ENCODE data around the gene KLHL26.
"Not testable (repeated sequence)": the region's sequence is repeated elsewhere in the genome, so short reads cannot be mapped to it uniquely, and the experiment has no call there.

Gene KLHL26

DNA sequence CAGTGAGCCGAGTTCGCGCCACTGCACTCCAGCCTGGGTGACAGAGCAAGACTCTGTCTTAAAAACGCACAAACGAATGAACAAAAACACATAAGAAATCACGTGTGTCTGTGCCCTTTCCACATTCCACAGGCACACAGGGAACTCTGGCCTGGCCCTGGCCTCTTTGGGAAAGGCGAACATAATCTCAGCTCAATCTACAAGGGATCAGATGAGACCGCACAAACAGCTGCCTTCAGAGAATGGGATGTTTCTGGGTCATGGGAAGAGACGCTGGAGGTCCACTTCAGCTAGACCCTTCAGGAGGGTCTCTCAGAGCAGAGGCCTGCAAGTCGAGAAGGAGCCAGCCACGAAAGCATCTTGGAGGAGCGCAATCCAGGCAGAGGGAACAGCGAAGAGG, 40.3 kb downstream of the KLHL26 start:
- TF ChIP-seq, protein P1, sequence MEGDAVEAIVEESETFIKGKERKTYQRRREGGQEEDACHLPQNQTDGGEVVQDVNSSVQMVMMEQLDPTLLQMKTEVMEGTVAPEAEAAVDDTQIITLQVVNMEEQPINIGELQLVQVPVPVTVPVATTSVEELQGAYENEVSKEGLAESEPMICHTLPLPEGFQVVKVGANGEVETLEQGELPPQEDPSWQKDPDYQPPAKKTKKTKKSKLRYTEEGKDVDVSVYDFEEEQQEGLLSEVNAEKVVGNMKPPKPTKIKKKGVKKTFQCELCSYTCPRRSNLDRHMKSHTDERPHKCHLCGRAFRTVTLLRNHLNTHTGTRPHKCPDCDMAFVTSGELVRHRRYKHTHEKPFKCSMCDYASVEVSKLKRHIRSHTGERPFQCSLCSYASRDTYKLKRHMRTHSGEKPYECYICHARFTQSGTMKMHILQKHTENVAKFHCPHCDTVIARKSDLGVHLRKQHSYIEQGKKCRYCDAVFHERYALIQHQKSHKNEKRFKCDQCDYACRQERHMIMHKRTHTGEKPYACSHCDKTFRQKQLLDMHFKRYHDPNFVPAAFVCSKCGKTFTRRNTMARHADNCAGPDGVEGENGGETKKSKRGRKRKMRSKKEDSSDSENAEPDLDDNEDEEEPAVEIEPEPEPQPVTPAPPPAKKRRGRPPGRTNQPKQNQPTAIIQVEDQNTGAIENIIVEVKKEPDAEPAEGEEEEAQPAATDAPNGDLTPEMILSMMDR (IDR thresholded peaks at IDR 0.05; ENCODE audit: low read depth, low read length, missing control alignments) = no peak
- DNase-seq (ENCODE audit: low read depth) = no peak
- in situ Hi-C loops (cut with HindIII; ENCODE audit: low sequenced_read_pairs) = no loop called here

DNA sequence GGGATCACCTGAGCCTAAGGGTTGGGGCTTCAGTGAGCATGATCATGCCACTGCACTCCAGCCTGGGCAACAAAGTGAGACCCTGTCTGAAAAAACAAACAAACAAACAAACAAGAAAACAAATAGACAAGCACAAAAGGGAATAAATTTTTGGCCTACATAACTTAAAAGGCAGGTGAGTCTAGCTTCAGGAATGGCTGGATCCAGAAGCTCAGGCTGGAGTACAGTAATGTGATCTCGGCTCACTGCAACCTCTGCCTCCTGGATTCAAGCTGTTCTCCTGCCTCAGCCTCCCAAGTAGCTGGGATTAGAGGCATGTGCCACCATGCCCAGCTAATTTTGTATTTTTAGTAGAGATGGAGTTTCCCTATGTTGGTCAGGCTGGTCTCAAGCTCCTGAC, 43.3 kb downstream of the KLHL26 start:
- in situ Hi-C loops (cut with HindIII; ENCODE audit: low sequenced_read_pairs); H3K4me3 ChIP-seq (ENCODE audit: low read depth, low read length); DNase-seq (ENCODE audit: low read depth): not testable (repeated sequence)

More for the DNA sequence above, 40.3 kb downstream of the KLHL26 start:
- H3K4me3 ChIP-seq (ENCODE audit: low read depth, low read length) = no peak overlapping the region

DNA sequence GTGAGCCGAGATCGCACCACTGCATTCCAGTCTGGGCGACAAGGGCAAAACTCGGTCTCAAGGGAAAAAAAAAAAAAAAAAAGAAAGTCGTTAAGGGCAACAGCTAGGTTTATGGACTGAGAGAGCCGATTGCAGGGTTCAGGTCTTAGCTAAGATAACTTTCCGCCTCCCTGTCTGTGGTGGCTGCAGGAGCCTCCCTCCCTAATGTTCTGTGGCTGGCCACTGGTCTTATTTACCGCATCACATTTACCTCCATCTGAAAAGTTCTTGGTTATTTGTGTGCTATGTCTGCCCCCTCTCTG, 45.9 kb downstream of the KLHL26 start:
- peak overlapping the region; percentile 56 for H3K4me3 ChIP-seq (ENCODE audit: low read depth, low read length)
- DNase-seq (ENCODE audit: low read depth) = no peak
- TF ChIP-seq, protein P1 (IDR thresholded peaks at IDR 0.05; ENCODE audit: low read depth, low read length, missing control alignments) = no peak
- in situ Hi-C loops (cut with HindIII; ENCODE audit: low sequenced_read_pairs) = no loop called here

DNA sequence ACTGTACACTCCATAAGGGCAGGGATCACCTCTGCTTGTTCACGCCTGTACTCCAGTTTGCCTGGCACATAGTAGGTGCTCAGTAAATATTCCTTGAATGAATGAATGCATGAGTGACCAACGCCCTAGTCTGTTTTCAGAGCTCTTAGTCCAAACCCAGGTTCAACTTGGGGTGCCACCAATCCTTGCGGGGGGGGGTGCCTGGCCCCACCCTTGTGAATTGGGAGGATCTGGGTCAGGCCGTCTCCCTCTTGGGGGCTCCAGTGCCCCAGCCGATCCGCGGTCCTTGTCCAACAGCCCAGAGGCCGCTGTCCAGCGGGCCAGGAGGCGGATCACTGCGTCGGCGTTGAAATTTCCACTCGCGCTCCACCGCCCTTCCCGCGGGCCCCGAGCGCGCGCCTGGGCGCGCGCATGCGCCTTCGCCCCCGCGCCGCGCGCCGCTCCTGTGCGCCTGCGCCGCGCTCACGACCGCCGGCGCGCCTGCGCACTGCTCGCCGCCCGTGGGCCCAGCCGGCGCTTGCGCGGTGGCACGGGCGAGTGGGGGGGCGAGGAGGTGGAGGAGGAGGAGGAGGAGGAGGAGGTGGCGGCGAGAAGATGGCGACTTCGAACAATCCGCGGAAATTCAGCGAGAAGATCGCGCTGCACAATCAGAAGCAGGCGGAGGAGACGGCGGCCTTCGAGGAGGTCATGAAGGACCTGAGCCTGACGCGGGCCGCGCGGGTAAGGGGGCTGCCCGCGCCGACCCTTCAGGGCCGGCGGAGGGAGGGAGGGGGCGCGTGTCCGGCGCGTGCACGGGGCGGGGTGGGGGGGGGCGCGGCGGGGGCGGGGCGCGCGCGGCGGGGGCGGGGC, 46.5 kb downstream of the KLHL26 start, which contains the start of gene CRTC1:
Gene CRTC1, plus strand, starts transcription at position 572 of the 849 bp plus-strand sequence. Its CDS starts 23 bp downstream, at position 595.
- peak within 1 kb of the TSS; percentile 56 for H3K4me3 ChIP-seq (ENCODE audit: low read depth, low read length)
- peak; percentile 59 for DNase-seq (ENCODE audit: low read depth)
- in situ Hi-C loops (cut with HindIII; ENCODE audit: low sequenced_read_pairs) = no loop called here
- TF ChIP-seq, protein P1 (IDR thresholded peaks at IDR 0.05; ENCODE audit: low read depth, low read length, missing control alignments) = peak; percentile 8

DNA sequence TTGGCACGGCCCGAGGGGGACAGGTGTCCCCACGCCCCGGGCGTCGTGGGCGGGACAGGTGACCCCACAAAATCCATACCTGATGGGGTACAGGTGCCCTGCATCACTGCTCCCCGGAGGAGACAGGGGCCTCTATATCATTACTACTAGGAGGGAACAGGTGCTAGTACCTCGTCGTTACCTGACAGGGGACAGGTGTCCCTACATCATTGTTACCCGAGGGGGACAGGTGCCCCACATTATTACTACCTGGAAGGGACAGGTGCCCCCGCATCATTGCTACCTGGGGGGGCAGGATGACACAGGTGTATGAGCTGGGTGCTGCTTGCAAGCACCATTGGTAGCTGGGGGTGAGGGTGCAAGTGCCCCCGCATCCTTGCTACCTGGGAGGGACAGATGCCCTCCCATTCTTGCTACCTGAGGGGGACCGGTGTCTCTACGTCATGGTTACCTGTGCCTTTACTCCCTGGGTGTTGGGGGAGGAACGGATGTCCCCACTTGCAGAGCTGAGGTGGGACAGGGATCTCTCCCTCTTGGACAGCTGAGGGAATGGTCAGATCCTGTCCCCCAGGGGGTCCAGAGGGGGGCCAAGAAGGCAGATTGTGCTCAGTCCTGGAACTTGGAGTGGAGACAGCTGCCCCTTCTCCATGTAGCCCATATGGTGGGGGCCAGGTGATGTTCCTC, 47.3 kb downstream of the KLHL26 start:
- no peak for DNase-seq (ENCODE audit: low read depth)
- in situ Hi-C loops (cut with HindIII; ENCODE audit: low sequenced_read_pairs) = no loop called here
- H3K4me3 ChIP-seq (ENCODE audit: low read depth, low read length) = peak overlapping the region; percentile 56
- TF ChIP-seq, protein P1 (IDR thresholded peaks at IDR 0.05; ENCODE audit: low read depth, low read length, missing control alignments) = no peak

DNA sequence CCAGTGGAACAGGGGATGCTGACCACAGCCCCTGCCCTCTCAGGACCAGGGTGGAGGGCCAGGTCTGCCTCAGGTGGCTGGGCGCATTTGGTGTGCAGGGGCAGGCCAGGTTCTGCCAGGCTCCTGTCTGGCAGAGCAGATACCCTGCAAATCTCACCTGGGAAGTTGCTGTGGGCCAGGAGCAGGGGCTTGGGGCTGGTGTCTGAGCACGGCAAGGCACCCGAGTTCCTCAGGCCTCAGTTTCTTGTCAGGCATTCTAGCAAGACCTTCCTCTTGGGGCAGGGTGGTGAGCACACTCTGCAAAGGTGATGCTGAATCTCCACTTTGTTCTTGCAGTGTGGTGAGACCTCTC, 47.8 kb downstream of the KLHL26 start:
- H3K4me3 ChIP-seq (ENCODE audit: low read depth, low read length) = peak overlapping the region; percentile 56
- DNase-seq (ENCODE audit: low read depth) = no peak
- in situ Hi-C loops (cut with HindIII; ENCODE audit: low sequenced_read_pairs) = no loop called here
- TF ChIP-seq, protein P1 (IDR thresholded peaks at IDR 0.05; ENCODE audit: low read depth, low read length, missing control alignments) = no peak

DNA sequence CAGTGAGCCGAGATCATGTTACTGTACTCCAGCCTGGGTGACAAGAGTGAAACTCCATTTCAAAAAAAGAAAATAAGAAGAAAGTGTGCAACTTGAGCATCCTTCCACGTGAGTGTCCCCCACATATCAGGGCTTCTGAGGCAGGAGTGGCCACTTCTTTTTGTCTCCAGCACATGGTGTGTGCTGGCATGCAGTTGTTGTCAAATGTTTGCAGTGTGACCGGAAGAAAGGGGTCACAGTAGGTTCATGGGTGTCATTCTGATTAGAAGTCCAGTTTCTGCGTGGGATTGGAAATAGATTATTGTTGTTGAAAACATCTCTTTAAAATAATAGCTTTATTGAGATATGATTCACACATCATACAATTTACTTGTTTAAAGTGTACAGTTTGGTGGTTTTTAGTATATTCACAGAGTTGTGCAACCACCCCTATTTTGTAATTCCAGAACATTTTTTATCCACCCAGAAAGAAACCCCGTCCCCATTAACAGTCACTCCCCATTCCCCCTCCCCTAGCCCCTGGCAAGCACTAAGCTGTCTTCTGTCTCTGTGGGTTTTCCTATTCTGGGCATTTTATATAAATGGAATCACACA, 48.9 kb downstream of the KLHL26 start:
- H3K4me3 ChIP-seq (ENCODE audit: low read depth, low read length) = no peak overlapping the region
- DNase-seq (ENCODE audit: low read depth) = no peak
- TF ChIP-seq, protein P1 (IDR thresholded peaks at IDR 0.05; ENCODE audit: low read depth, low read length, missing control alignments) = no peak
- in situ Hi-C loops (cut with HindIII; ENCODE audit: low sequenced_read_pairs) = no loop called here

All from astrocyte of the cerebellum (primary cell).